ENCODE data around the gene OR2C3.

Gene OR2C3

GRCh38 chr1:247536340-247536739 is at the start of gene OR2C3:
TSS of gene OR2C3 (minus strand) at chr1:247536440. CDS start at chr1:247532511, 3,929 bp downstream.
- no peak for TF ChIP-seq CTCF (IDR thresholded peaks at IDR 0.05; ENCODE audit: insufficient read depth, low read depth, low read length, missing control alignments)
- DNase-seq (ENCODE audit: low read depth) = no peak
- no peak within 1 kb of the TSS for H3K4me3 ChIP-seq (ENCODE audit: low read length)

DNA sequence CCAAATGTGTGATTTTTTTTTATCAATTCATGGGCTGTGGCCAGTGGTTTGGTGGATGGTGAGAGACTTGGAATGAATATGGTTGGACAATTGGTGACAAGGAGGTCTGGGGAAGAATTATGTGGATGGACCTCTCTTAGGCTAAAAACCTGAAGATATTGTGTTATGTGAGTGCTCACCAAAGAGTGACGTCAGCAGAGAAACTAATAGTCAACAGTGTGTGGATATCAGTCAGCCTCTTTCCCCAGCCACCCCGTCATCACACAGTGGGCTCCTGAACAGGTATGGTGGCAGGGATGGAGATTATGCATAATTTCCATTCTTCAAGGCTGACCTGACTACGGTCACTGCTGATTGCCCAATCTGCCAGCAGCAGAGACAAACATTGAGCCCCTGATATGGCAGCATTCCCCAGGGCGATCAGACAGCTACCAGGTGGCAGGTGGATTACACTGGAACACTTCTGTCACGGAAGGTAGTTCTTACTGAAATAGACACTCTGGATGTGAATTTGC is 42.8 kb upstream of the OR2C3 start:
- TF ChIP-seq CTCF (IDR thresholded peaks at IDR 0.05; ENCODE audit: insufficient read depth, low read depth, low read length, missing control alignments) = no peak
- H3K4me3 ChIP-seq (ENCODE audit: low read length) = no peak overlapping the region
- no peak for DNase-seq (ENCODE audit: low read depth)

- DNase-seq (ENCODE audit: low read depth) = peak; percentile 5
- TF ChIP-seq CTCF (IDR thresholded peaks at IDR 0.05; ENCODE audit: insufficient read depth, low read depth, low read length, missing control alignments) = peak; percentile 12
- H3K4me3 ChIP-seq (ENCODE audit: low read length) = no peak overlapping the region
These were observed 40.3 kb upstream of the OR2C3 start for GRCh38 chr1:247576514-247576913.

DNA sequence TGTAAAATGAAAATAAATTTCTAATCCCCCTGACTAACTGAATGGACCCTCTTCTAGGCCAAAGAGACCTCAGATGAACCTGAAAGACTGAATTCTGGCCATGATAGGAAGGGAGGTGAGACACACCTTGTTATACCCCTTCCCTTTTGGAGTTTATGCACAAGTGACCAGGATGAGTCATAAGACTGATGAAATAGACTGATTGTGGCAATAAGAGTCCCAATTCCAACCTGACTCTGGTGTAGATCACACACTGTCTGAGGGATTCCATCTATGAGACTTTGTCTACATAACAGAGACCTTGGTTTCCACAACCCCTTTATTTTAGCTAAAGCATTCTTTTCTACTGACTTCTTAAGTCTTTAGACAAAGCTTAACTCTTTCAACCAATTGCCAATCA is 38.4 kb upstream of the OR2C3 start:
- H3K4me3 ChIP-seq (ENCODE audit: low read length) = no peak overlapping the region
- peak; percentile 2 for DNase-seq (ENCODE audit: low read depth)
- TF ChIP-seq CTCF (IDR thresholded peaks at IDR 0.05; ENCODE audit: insufficient read depth, low read depth, low read length, missing control alignments) = no peak

- TF ChIP-seq CTCF (IDR thresholded peaks at IDR 0.05; ENCODE audit: insufficient read depth, low read depth, low read length, missing control alignments) = no peak
- H3K4me3 ChIP-seq (ENCODE audit: low read length) = no peak overlapping the region
- no peak for DNase-seq (ENCODE audit: low read depth)
These were observed 38.0 kb upstream of the OR2C3 start for GRCh38 chr1:247574236-247574635.

DNA sequence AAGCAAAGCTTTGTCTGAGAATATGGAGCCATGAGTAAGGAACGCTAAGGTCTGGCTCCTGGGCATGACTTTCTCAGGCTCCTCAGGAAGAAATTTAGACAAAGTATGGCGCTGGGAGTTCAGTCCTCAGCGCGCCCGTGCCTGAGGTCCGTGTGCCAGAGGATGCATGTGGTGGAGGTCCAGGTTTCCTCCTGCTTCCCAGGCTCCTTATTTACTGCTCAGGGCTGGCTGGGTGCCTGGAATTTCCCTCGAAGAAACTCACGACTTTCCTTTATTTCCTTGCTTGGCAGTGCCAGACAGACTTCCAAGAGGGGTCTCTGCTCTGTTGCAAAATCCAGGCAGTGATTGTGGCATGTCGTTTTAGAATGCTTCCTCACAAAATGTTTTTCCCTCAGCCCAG is 26.0 kb upstream of the OR2C3 start:
- no peak for DNase-seq (ENCODE audit: low read depth)
- H3K4me3 ChIP-seq (ENCODE audit: low read length) = no peak overlapping the region
- no peak for TF ChIP-seq CTCF (IDR thresholded peaks at IDR 0.05; ENCODE audit: insufficient read depth, low read depth, low read length, missing control alignments)

- TF ChIP-seq CTCF (IDR thresholded peaks at IDR 0.05; ENCODE audit: insufficient read depth, low read depth, low read length, missing control alignments) = no peak
- no peak for DNase-seq (ENCODE audit: low read depth)
- no peak overlapping the region for H3K4me3 ChIP-seq (ENCODE audit: low read length)
These were observed 25.5 kb upstream of the OR2C3 start for GRCh38 chr1:247561711-247562110.
